Aorta (tissue), 4 donors: ENCODE measurements around the gene YEATS4. TPM values are rescaled to one million over a fixed set of nuclear protein-coding genes. Genes with fewer than 3 reads are reported as not detected.

Source experiments
- polyA plus RNA-seq, 2 donors: library from polyadenylated mRNA; stranded (reverse); fragments of 200-250 nt; gene quantifications; one replicate each; pipeline ENCODE4 v1.2.3, GENCODE V29; 2013
- total RNA-seq, 2 donors: library from RNA; stranded (reverse); fragmentation: NEBNext Ultra II Directional; extraction: Animal tissue kit (Norgen Biotek cat#: 25700); gene quantifications; one replicate each; pipeline ENCODE4 v1.2.1, GENCODE V29; 2021
- donor health status: healthy with polysubstance abuse.
- donor health status: Bipolar disorder and iron deficiency.
- donor health status: DM: no; HTN: no; CAD: no.
- donor health status: DM: yes; HTN: yes; CAD: no.

The YEATS4 gene
- total and polyA plus RNA-seq, 4 donors, result 8.5 to 12.5 (median 11.6) TPM

Other genes starting within 250 kb of the YEATS4 start
- gene CPSF6, start 120.2 kb upstream of the YEATS4 start, total RNA-seq, result 10 to 100 TPM; 54.8 to 64.3 TPM
- gene CPSF6, start 120.2 kb upstream of the YEATS4 start, polyA plus RNA-seq, result 10 to 100 TPM; 16.8 to 17.7 TPM
- 100 to 1,000 TPM in 1 of 2 donors, 10 to 100 TPM in 1; 38.7 to 180 TPM for gene LYZ, start 11.4 kb upstream of the YEATS4 start, total RNA-seq
- gene LYZ, start 11.4 kb upstream of the YEATS4 start, polyA plus RNA-seq, result 100 to 1,000 TPM in 1 of 2 donors, 10 to 100 TPM in 1; 15.1 to 122 TPM
- 10 to 100 TPM; 38.3 to 44.5 TPM for gene FRS2, start 110.6 kb downstream of the YEATS4 start, total RNA-seq
- 10 to 100 TPM in 1 of 2 donors, 1 to 10 TPM in 1; 5.0 to 10.2 TPM for gene FRS2, start 110.6 kb downstream of the YEATS4 start, polyA plus RNA-seq
- gene CCT2, start 225.7 kb downstream of the YEATS4 start, total RNA-seq, result 100 to 1,000 TPM in 1 of 2 donors, 10 to 100 TPM in 1; 84.3 to 130 TPM
- 10 to 100 TPM; 59.0 to 80.8 TPM for gene CCT2, start 225.7 kb downstream of the YEATS4 start, polyA plus RNA-seq